Nasal cavity respiratory epithelium epithelial cell of viscerocranial mucosa (primary cell): ENCODE measurements around the gene SDSL. TPM values are rescaled to one million over a fixed set of nuclear protein-coding genes. Genes with fewer than 3 reads are reported as not detected.

ENCODE experiments used
- total RNA-seq: library from RNA; depleted of rRNA; stranded (reverse); fragments of >200 nt; gene quantifications from 2 replicates; pipeline ENCODE4 v1.2.3, GENCODE V29; 2014

SDSL gene, protein sequence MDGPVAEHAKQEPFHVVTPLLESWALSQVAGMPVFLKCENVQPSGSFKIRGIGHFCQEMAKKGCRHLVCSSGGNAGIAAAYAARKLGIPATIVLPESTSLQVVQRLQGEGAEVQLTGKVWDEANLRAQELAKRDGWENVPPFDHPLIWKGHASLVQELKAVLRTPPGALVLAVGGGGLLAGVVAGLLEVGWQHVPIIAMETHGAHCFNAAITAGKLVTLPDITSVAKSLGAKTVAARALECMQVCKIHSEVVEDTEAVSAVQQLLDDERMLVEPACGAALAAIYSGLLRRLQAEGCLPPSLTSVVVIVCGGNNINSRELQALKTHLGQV
- total RNA-seq, result 7.4 and 9.6 TPM in 2 replicates

GRCh38 chr12:113422030-113422885 is at the start of gene SDSL:
Gene SDSL (plus strand): TSS chr12:113422380. CDS start chr12:113427983, 5,603 bp downstream.

GRCh38 chr12:113403435-113404415 is 18.5 kb upstream of the SDSL start, which contains the start of gene SDS:
Gene SDS (minus strand): TSS chr12:113403887. CDS start chr12:113399708, 4,179 bp downstream.

GRCh38 chr12:113471619-113472171 is 49.5 kb downstream of the SDSL start, which contains the start of gene LHX5:
Gene LHX5 (minus strand): TSS chr12:113471871. CDS start chr12:113471498, 373 bp downstream.

Other genes starting within 250 kb of the SDSL start
- gene DDX54, start 236.9 kb upstream of the SDSL start, total RNA-seq, result 41.0 and 46.9 TPM in 2 replicates
- gene RITA1, start 236.7 kb upstream of the SDSL start, total RNA-seq, result 18.5 and 30.8 TPM in 2 replicates
- 7.9 and 32.4 TPM in 2 replicates for gene TPCN1, start 200.9 kb upstream of the SDSL start, total RNA-seq
- 14.7 and 27.1 TPM in 2 replicates for gene SLC8B1, start 87.3 kb upstream of the SDSL start, total RNA-seq
- 8.5 and 37.7 TPM in 2 replicates for gene PLBD2, start 63.8 kb upstream of the SDSL start, total RNA-seq
- not detected in 2 replicates for gene SDS, start 18.5 kb upstream of the SDSL start, total RNA-seq
- under 0.01 and 0.34 TPM in 2 replicates for gene LHX5, start 49.5 kb downstream of the SDSL start, total RNA-seq